KOPT-K1 (cell line): ENCODE results near the gene UNC13A.
"Not testable (repeated sequence)": the region's sequence is repeated elsewhere in the genome, so short reads cannot be mapped to it uniquely, and the experiment has no call there.

Source experiments
- H3K27ac ChIP-seq: fragments of 200-600 bp; sonication (generic); 2 replicates; pipeline ENCODE4 v1.5.1; 2016; ENCODE audit warnings: antibody characterized with exemption, mild to moderate bottlenecking, low read depth, low read length; ENCODE audit not compliant: poor library complexity, severe bottlenecking
- H3K36me3 ChIP-seq: fragments of 200-600 bp; sonication (generic); 2 replicates; pipeline ENCODE4 v1.5.1; 2017; ENCODE audit warnings: antibody characterized with exemption, mild to moderate bottlenecking, low read length, moderate library complexity; ENCODE audit not compliant: insufficient read depth
- H3K9me3 ChIP-seq: fragments of 200-600 bp; sonication (generic); 2 replicates; pipeline ENCODE4 v1.5.1; 2017; ENCODE audit warnings: antibody characterized with exemption, low read length, mild to moderate bottlenecking; ENCODE audit not compliant: insufficient read depth, poor library complexity, severe bottlenecking

UNC13A gene

GRCh38 chr19:17570291-17570690 lies 117.9 kb downstream of the UNC13A start:
- H3K36me3 ChIP-seq, result peaks cover 96% of the 10 kb centered on the region
- not testable (repeated sequence) for H3K9me3 ChIP-seq, H3K27ac ChIP-seq

GRCh38 chr19:17567940-17568339 lies 120.2 kb downstream of the UNC13A start:
- peaks cover 95% of the 10 kb centered on the region for H3K36me3 ChIP-seq
- H3K9me3 ChIP-seq, result no peaks in the 10 kb centered on the region
- no peak overlapping the region for H3K27ac ChIP-seq

GRCh38 chr19:17565611-17566010 lies 122.5 kb downstream of the UNC13A start:
- Histone ChIP-seq H3K36me3 (peaks cover 96% of the 10 kb centered on the region), H3K27ac (no peak overlapping the region), H3K9me3 (no peaks in the 10 kb centered on the region)

GRCh38 chr19:17564781-17565180 lies 123.4 kb downstream of the UNC13A start:
- peaks cover 98% of the 10 kb centered on the region for H3K36me3 ChIP-seq
- no peak overlapping the region for H3K27ac ChIP-seq
- H3K9me3 ChIP-seq, result no peaks in the 10 kb centered on the region

- no peaks in the 10 kb centered on the region for H3K9me3 ChIP-seq
- peaks cover 94% of the 10 kb centered on the region for H3K36me3 ChIP-seq
- H3K27ac ChIP-seq, result no peak overlapping the region
Observed at GRCh38 chr19:17562561-17562960, 125.6 kb downstream of the UNC13A start.

GRCh38 chr19:17562097-17562496 lies 126.1 kb downstream of the UNC13A start:
- peaks cover 94% of the 10 kb centered on the region for H3K36me3 ChIP-seq

GRCh38 chr19:17560205-17560595 lies 128.0 kb downstream of the UNC13A start:
- Histone ChIP-seq H3K36me3 (peaks cover 78% of the 10 kb centered on the region), H3K9me3 (no peaks in the 10 kb centered on the region), H3K27ac (no peak overlapping the region)

More at GRCh38 chr19:17562097-17562496, 126.1 kb downstream of the UNC13A start:
- Histone ChIP-seq H3K9me3 (no peaks in the 10 kb centered on the region), H3K27ac (no peak overlapping the region)

GRCh38 chr19:17557466-17557865 lies 130.7 kb downstream of the UNC13A start:
- no peak overlapping the region for H3K27ac ChIP-seq
- peaks cover 53% of the 10 kb centered on the region for H3K36me3 ChIP-seq
- H3K9me3 ChIP-seq, result no peaks in the 10 kb centered on the region

- H3K9me3 ChIP-seq, result no peaks in the 10 kb centered on the region
- peaks cover 48% of the 10 kb centered on the region for H3K36me3 ChIP-seq
- no peak overlapping the region for H3K27ac ChIP-seq
Observed at GRCh38 chr19:17556995-17557394, 131.2 kb downstream of the UNC13A start.

GRCh38 chr19:17555929-17556813 lies 132.0 kb downstream of the UNC13A start:
- H3K36me3 ChIP-seq, result peaks cover 40% of the 10 kb centered on the region
- peak overlapping the region; percentile 84 for H3K27ac ChIP-seq

GRCh38 chr19:17555480-17555928 lies 132.7 kb downstream of the UNC13A start, which contains the start of gene COLGALT1:
Gene COLGALT1, plus strand, starts transcription at chr19:17555649. Its CDS starts 65 bp downstream, at chr19:17555714.
- Histone ChIP-seq H3K36me3 (peaks cover 33% of the 10 kb centered on the region), H3K9me3 (no peaks in the 10 kb centered on the region), H3K27ac (peak within 1 kb of the TSS; percentile 84)

More at GRCh38 chr19:17555929-17556813, 132.0 kb downstream of the UNC13A start:
- no peaks in the 10 kb centered on the region for H3K9me3 ChIP-seq

- peak overlapping the region; percentile 84 for H3K27ac ChIP-seq
- no peaks in the 10 kb centered on the region for H3K9me3 ChIP-seq
- peaks cover 28% of the 10 kb centered on the region for H3K36me3 ChIP-seq
Observed at GRCh38 chr19:17554968-17555479, 133.1 kb downstream of the UNC13A start.

GRCh38 chr19:17553256-17553655 lies 134.9 kb downstream of the UNC13A start:
- Histone ChIP-seq H3K27ac (no peak overlapping the region), H3K9me3 (no peaks in the 10 kb centered on the region), H3K36me3 (peaks cover 10% of the 10 kb centered on the region; the same call in 1 of the 2 replicates)

GRCh38 chr19:17552735-17553134 lies 135.4 kb downstream of the UNC13A start:
- not testable (repeated sequence) for H3K27ac ChIP-seq, H3K9me3 ChIP-seq, H3K36me3 ChIP-seq
